SK-N-SH (cell line): Measurements from ENCODE around the gene ADAMTS14. TPM values are rescaled to one million over a fixed set of nuclear protein-coding genes. Genes with fewer than 3 reads are reported as not detected.
A peak's percentile ranks its signal among the peaks of the same experiment; 100 is the strongest.

Experiments
- CTCF ChIA-PET: fragments of 300-600, 350-600 bp; formaldehyde crosslinking; extraction: SDS; loops from one replicate; lab custom pipeline; 2021; lab: Yijun Ruan, JAX
- POLR2A ChIA-PET: fragments of 350-600 bp; sonication (Branson Sonifier 250); formaldehyde crosslinking; extraction: SDS; loops from one replicate; lab custom pipeline; 2020; ENCODE audit warnings: antibody characterized with exemption, inconsistent platforms; lab: Yijun Ruan, JAX
- DNase-seq: peaks from one replicate; pipeline ENCODE4 v3.0.0; 2012
- H2AFZ ChIP-seq: fragments of 200-600 bp; sonication (generic); 2 replicates; pipeline ENCODE4 v1.8.1; 2016; ENCODE audit warnings: antibody characterized with exemption, mild to moderate bottlenecking, low read depth
- H3F3A ChIP-seq: fragments of 200-600 bp; sonication (generic); replicated peaks from 2 replicates; pipeline ENCODE3; 2016; ENCODE audit warnings: antibody characterized with exemption, mild to moderate bottlenecking; ENCODE audit not compliant: insufficient read depth
- H3K27ac ChIP-seq, 2 experiments: fragments of 200-500 bp in 1 of 2; fragments of 200-600 bp in 1 of 2; sonication (Bioruptor generic) in 1 of 2; sonication (generic), shearing (Covaris generic) in 1 of 2; 2 replicates each; pipeline versions ENCODE4 v1.5.1 to v1.6.1; 2014 to 2016; ENCODE audit warnings: low read depth in 2 of 2, inconsistent platforms in 1 of 2, low read length in 1 of 2, mild to moderate bottlenecking in 1 of 2, mixed read lengths in 1 of 2
- H3K27me3 ChIP-seq: fragments of 200-600 bp; sonication (generic), shearing (Covaris generic); 2 replicates; pipeline ENCODE4 v1.6.1; 2016; ENCODE audit warnings: mixed run types; ENCODE audit not compliant: insufficient read depth
- H3K36me3 ChIP-seq, 2 experiments: fragments of 200-500 bp in 1 of 2; fragments of 200-600 bp in 1 of 2; sonication (Bioruptor generic) in 1 of 2; sonication (generic) in 1 of 2; replicated peaks in 1 of 2; 2 replicates each; pipeline versions ENCODE3 to v1.5.1; 2014 to 2016; ENCODE audit warnings: low read length in 1 of 2, mild to moderate bottlenecking in 1 of 2; ENCODE audit not compliant: insufficient read depth in 2 of 2, control insufficient read depth in 1 of 2
- H3K4me1 ChIP-seq, 2 experiments: fragments of 200-500 bp in 1 of 2; fragments of 200-600 bp in 1 of 2; sonication (Bioruptor generic) in 1 of 2; sonication (generic), shearing (Covaris generic) in 1 of 2; 2 replicates each; pipeline versions ENCODE4 v1.5.1 to v1.6.1; 2014 to 2016; ENCODE audit warnings: low read depth in 1 of 2, low read length in 1 of 2, mixed run types in 1 of 2; ENCODE audit not compliant: insufficient read depth in 2 of 2, control insufficient read depth in 1 of 2
- H3K4me2 ChIP-seq: fragments of 200-600 bp; sonication (generic), shearing (Covaris generic); 2 replicates; pipeline ENCODE4 v1.6.1; 2017; ENCODE audit warnings: mixed run types
- H3K4me3 ChIP-seq, 2 experiments: fragments of 200-500 bp in 1 of 2; fragments of 200-600 bp in 1 of 2; sonication (Bioruptor generic) in 1 of 2; sonication (generic), shearing (Covaris generic) in 1 of 2; 2 replicates each; pipeline versions ENCODE4 v1.5.1 to v1.8.1; 2014 to 2016; ENCODE audit warnings: low read depth in 2 of 2, inconsistent platforms in 1 of 2, low read length in 1 of 2, mild to moderate bottlenecking in 1 of 2, mixed read lengths in 1 of 2, moderate library complexity in 1 of 2
- H3K79me2 ChIP-seq: fragments of 200-600 bp; sonication (generic); 2 replicates; pipeline ENCODE4 v1.8.1; 2017; ENCODE audit warnings: mild to moderate bottlenecking; ENCODE audit not compliant: insufficient read depth
- H3K9ac ChIP-seq: fragments of 200-600 bp; sonication (generic); 2 replicates; pipeline ENCODE4 v1.6.1; 2017; ENCODE audit warnings: mixed run types
- H3K9me2 ChIP-seq: fragments of 200-600 bp; sonication (generic); 2 replicates; pipeline ENCODE4 v1.6.1; 2017; ENCODE audit warnings: mixed run types
- H3K9me3 ChIP-seq: fragments of 200-600 bp; sonication (generic); 2 replicates; pipeline ENCODE4 v1.6.1; 2017; ENCODE audit warnings: mixed run types, mild to moderate bottlenecking, moderate library complexity
- H4K20me1 ChIP-seq: fragments of 200-600 bp; sonication (generic); 2 replicates; pipeline ENCODE4 v1.6.1; 2017; ENCODE audit warnings: mild to moderate bottlenecking, mixed run types; ENCODE audit not compliant: insufficient read depth
- CHD2 ChIP-seq: fragments of 150-350 bp; IDR thresholded peaks from 2 replicates; pipeline ENCODE4 v1.6.1; 2018; ENCODE audit warnings: low read length; ENCODE audit not compliant: partially characterized antibody
- CTCF ChIP-seq: fragments of 200-600 bp; sonication (generic); IDR thresholded peaks from 2 replicates; pipeline ENCODE4 v1.6.1; 2017; ENCODE audit warnings: antibody characterized with exemption, mild to moderate bottlenecking, moderate library complexity
- FOXJ3 ChIP-seq: sonication (generic); formaldehyde crosslinking; IDR thresholded peaks from 2 replicates; pipeline ENCODE4 v1.5.1; 2020; ENCODE audit warnings: mild to moderate bottlenecking, missing genetic modification reagents
- IRF3 ChIP-seq: fragments of 150-350 bp; IDR thresholded peaks from 2 replicates; pipeline ENCODE4 v1.6.1; 2016; ENCODE audit warnings: mild to moderate bottlenecking, low read depth, low read length
- JUND ChIP-seq: IDR thresholded peaks from 2 replicates; pipeline ENCODE4 v1.4.0; 2012
- NFIC ChIP-seq: IDR thresholded peaks from 2 replicates; pipeline ENCODE4 v1.4.0; 2012; ENCODE audit warnings: borderline replicate concordance
- POLR2AphosphoS5 ChIP-seq: IDR thresholded peaks from 2 replicates; pipeline ENCODE4 v1.6.1; 2012; ENCODE audit warnings: low read depth, low read length
- RAD21 ChIP-seq: IDR thresholded peaks from 2 replicates; pipeline ENCODE4 v1.6.1; 2012; ENCODE audit warnings: mild to moderate bottlenecking, low read length
- REST ChIP-seq: IDR thresholded peaks from 2 replicates; pipeline ENCODE4 v1.6.1; 2012; ENCODE audit warnings: mild to moderate bottlenecking, low read depth, low read length, moderate library complexity
- RFX5 ChIP-seq: IDR thresholded peaks from 2 replicates; pipeline ENCODE4 v1.6.1; 2012; ENCODE audit warnings: mild to moderate bottlenecking, improper control_type of control experiment, low read length
- TEAD4 ChIP-seq: IDR thresholded peaks from 2 replicates; pipeline ENCODE4 v1.4.0; 2012; ENCODE audit warnings: mild to moderate bottlenecking, borderline replicate concordance; ENCODE audit not compliant: insufficient read depth
- USF2 ChIP-seq: fragments of 150-350 bp; IDR thresholded peaks from 2 replicates; pipeline ENCODE4 v1.6.1; 2017; ENCODE audit warnings: antibody characterized with exemption, low read length, low read depth, borderline replicate concordance
- WGBS: methylation state at CpG from one replicate; pipeline ENCODE4 v1.1.6; 2017; ENCODE audit warnings: low lambda C conversion rate; 5-methylcytosine and 5-hydroxymethylcytosine counted together
- polyA plus RNA-seq, 3 experiments: library from polyadenylated mRNA; depleted of rRNA; stranded (reverse); fragments of >200 nt; gene quantifications; 2 replicates each; pipeline ENCODE4 v1.2.3, GENCODE V29; 2012

Gene ADAMTS14
- polyA plus RNA-seq, 1 of the 3 experiments (the other 2 are of a cell fraction): 1.1 TPM

- no peak for TF ChIP-seq REST
- TF ChIP-seq RAD21: no peak
- no peak for TF ChIP-seq NFIC
- no peak for TF ChIP-seq FOXJ3 (CRISPR knock-in tag)
- TF ChIP-seq, all 33 proteins: peak for 0
These were observed 16.5 kb downstream of the ADAMTS14 start (continued) for GRCh38 chr10:70688828-70689227.

- CTCF ChIA-PET: no interaction called here
- Histone ChIP-seq H4K20me1 (no peaks in the 10 kb centered on the region), H2AFZ (no peak overlapping the region), H3K4me3 (no peak overlapping the region), H3K27ac (peak overlapping the region in 1 of 2 experiments; percentile 41; a peak in 1 of 4 replicates), H3K36me3 (no peaks in the 10 kb centered on the region), H3K4me2 (no peak overlapping the region), H3K9me3 (no peaks in the 10 kb centered on the region), H3K9ac (no peak overlapping the region), H3K9me2 (no peaks in the 10 kb centered on the region), H3F3A (peaks cover 12% of the 10 kb centered on the region), H3K27me3 (no peaks in the 10 kb centered on the region), H3K4me1 (peaks cover 7 to 69% of the 10 kb centered on the region in 2 experiments), H3K79me2 (no peaks in the 10 kb centered on the region)
- WGBS: 88% methylated on average over 12 of the region's 12 CpGs
- no peak for DNase-seq
- no peak for TF ChIP-seq JUND
- TF ChIP-seq CHD2: no peak
- no peak for TF ChIP-seq POLR2AphosphoS5
- no peak for TF ChIP-seq RFX5
- no peak for TF ChIP-seq USF2
- TF ChIP-seq CTCF: no peak
- no peak for TF ChIP-seq TEAD4
- no peak for TF ChIP-seq IRF3
- POLR2A ChIA-PET: no interaction called here
These were observed 17.4 kb downstream of the ADAMTS14 start for GRCh38 chr10:70689661-70690060.
